Germinal center (tissue), 1 donor: Measurements from ENCODE around the gene CRYBG1.
"Not testable (repeated sequence)": the region's sequence is repeated elsewhere in the genome, so short reads cannot be mapped to it uniquely, and the experiment has no call there.

Experiments
- DNase-seq: peaks from one replicate; pipeline ENCODE4 v3.0.0; 2012; ENCODE audit warnings: mixed read lengths, low spot score

CRYBG1 gene

GRCh38 chr6:106372838-106373501 is 12.5 kb downstream of the CRYBG1 start:
- no peak for DNase-seq

- DNase-seq = no peak
These were observed 13.2 kb downstream of the CRYBG1 start for GRCh38 chr6:106373502-106374239.

- peak; percentile 9 for DNase-seq
These were observed 16.6 kb downstream of the CRYBG1 start for GRCh38 chr6:106377061-106377540.

GRCh38 chr6:106379951-106380350 is 19.4 kb downstream of the CRYBG1 start:
- no peak for DNase-seq

GRCh38 chr6:106380407-106380806 is 19.9 kb downstream of the CRYBG1 start:
- DNase-seq = no peak

- no peak for DNase-seq
These were observed 20.7 kb downstream of the CRYBG1 start for GRCh38 chr6:106381223-106381622.

GRCh38 chr6:106381881-106382280 is 21.4 kb downstream of the CRYBG1 start:
- DNase-seq = no peak

- no peak for DNase-seq
These were observed 23.1 kb downstream of the CRYBG1 start for GRCh38 chr6:106383573-106383972.

- no peak for DNase-seq
These were observed 25.0 kb downstream of the CRYBG1 start for GRCh38 chr6:106385530-106385929.

GRCh38 chr6:106387875-106388274 is 27.4 kb downstream of the CRYBG1 start:
- DNase-seq = no peak

GRCh38 chr6:106390088-106390487 is 29.6 kb downstream of the CRYBG1 start:
- no peak for DNase-seq

GRCh38 chr6:106396426-106397220 is 36.1 kb downstream of the CRYBG1 start:
- no peak for DNase-seq

GRCh38 chr6:106397431-106397830 is 36.9 kb downstream of the CRYBG1 start:
- DNase-seq = no peak

- no peak for DNase-seq
These were observed 38.1 kb downstream of the CRYBG1 start for GRCh38 chr6:106398621-106399020.

- DNase-seq = not testable (repeated sequence)
These were observed 44.5 kb downstream of the CRYBG1 start for GRCh38 chr6:106405044-106405443.

GRCh38 chr6:106411056-106411455 is 50.5 kb downstream of the CRYBG1 start:
- DNase-seq = no peak

- DNase-seq = no peak
These were observed 51.2 kb downstream of the CRYBG1 start for GRCh38 chr6:106411643-106412200.

GRCh38 chr6:106413016-106413415 is 52.5 kb downstream of the CRYBG1 start:
- DNase-seq = no peak

- DNase-seq = no peak
These were observed 53.2 kb downstream of the CRYBG1 start for GRCh38 chr6:106413722-106414121.

- no peak for DNase-seq
These were observed 55.4 kb downstream of the CRYBG1 start for GRCh38 chr6:106415921-106416320.

- no peak for DNase-seq
These were observed 57.1 kb downstream of the CRYBG1 start for GRCh38 chr6:106417572-106418147.
